GM12878 (cell line): Measurements from ENCODE around the gene ZNF709. TPM values are rescaled to one million over a fixed set of nuclear protein-coding genes. Genes with fewer than 3 reads are reported as not detected.

Experiments used
- ATAC-seq: fragments of 200-7000 bp; cut with Tn5 transposase; 3 replicates; pipeline ENCODE4 v1.9.1; 2020; ENCODE audit warnings: mild to moderate bottlenecking, moderate library complexity
- BruUV-seq: library from RNA; stranded (reverse); fragments of 400-500 nt; replicated peaks from 2 replicates; lab custom pipeline; 2021; lab: Mats Ljungman, UMichigan
- CTCF ChIA-PET: fragments of 300-600 bp; sonication (Branson Sonifier 250); formaldehyde crosslinking; extraction: SDS; loops from one replicate; lab custom pipeline; 2021; ENCODE audit warnings: inconsistent platforms; lab: Yijun Ruan, JAX
- POLR2A ChIA-PET: fragments of 350-600 bp; formaldehyde crosslinking; extraction: SDS; loops from one replicate; lab custom pipeline; 2021; ENCODE audit warnings: inconsistent platforms; lab: Charles Lee
- RAD21 ChIA-PET: fragments of 300-600 bp; sonication (Branson Sonifier 250); formaldehyde crosslinking; loops from one replicate; lab custom pipeline; 2023; ENCODE audit warnings: antibody characterized with exemption; ENCODE audit not compliant: unreplicated experiment; lab: Charles Lee
- SMC1A ChIA-PET: fragments of 300-600 bp; sonication (Branson Sonifier 250); formaldehyde crosslinking; loops from one replicate; lab custom pipeline; 2023; ENCODE audit not compliant: unreplicated experiment, uncharacterized antibody; lab: Charles Lee
- DNase-seq: peaks from one replicate; pipeline ENCODE4 v3.0.0-alpha.2; 2011; ENCODE audit warnings: low read depth, low spot score
- FAIRE-seq: peaks from 3 replicates; lab custom pipeline; 2011; peaks lifted over from hg19 to GRCh38; lab: Jason Lieb, UNC
- H2AFZ ChIP-seq: 2 replicates; pipeline ENCODE4 v1.6.0; 2011; ENCODE audit warnings: low read depth, low read length, control low read depth; ENCODE audit not compliant: control insufficient read depth
- H3K27ac ChIP-seq: 2 replicates; pipeline ENCODE4 v1.5.1; 2011; ENCODE audit warnings: control low read depth; ENCODE audit not compliant: control insufficient read depth, insufficient read depth
- H3K27me3 ChIP-seq, 2 experiments: replicated peaks in 1 of 2; 2 replicates each; pipeline versions ENCODE4 v1.6.0 to v1.6.1; 2011; ENCODE audit warnings: low read length in 1 of 2; ENCODE audit not compliant: control insufficient read depth in 2 of 2, insufficient read depth in 2 of 2
- H3K36me3 ChIP-seq, 2 experiments: 2 replicates each; pipeline ENCODE4 v1.5.1; 2011; ENCODE audit warnings: low read length in 1 of 2; ENCODE audit not compliant: control insufficient read depth in 2 of 2, insufficient read depth in 2 of 2
- H3K4me1 ChIP-seq: 2 replicates; pipeline ENCODE4 v1.6.1; 2011; ENCODE audit warnings: mild to moderate bottlenecking, low read length, moderate library complexity, mixed read lengths; ENCODE audit not compliant: control insufficient read depth, insufficient read depth
- H3K4me2 ChIP-seq: 2 replicates; pipeline ENCODE4 v1.6.0; 2011; ENCODE audit warnings: control low read depth; ENCODE audit not compliant: control insufficient read depth, insufficient read depth
- H3K4me3 ChIP-seq: fragments of 200-600 bp; sonication (generic); 2 replicates; pipeline ENCODE4 v1.5.1; 2016
- H3K79me2 ChIP-seq: 2 replicates; pipeline ENCODE4 v1.6.0; 2011; ENCODE audit warnings: low read length; ENCODE audit not compliant: control insufficient read depth, insufficient read depth
- H3K9ac ChIP-seq: 2 replicates; pipeline ENCODE4 v1.8.0; 2011; ENCODE audit warnings: low read length, control low read depth, mixed read lengths; ENCODE audit not compliant: control insufficient read depth, insufficient read depth
- H3K9me3 ChIP-seq: replicated peaks from 3 replicates; pipeline ENCODE4 v1.5.1; 2011; ENCODE audit warnings: mild to moderate bottlenecking, low read length; ENCODE audit not compliant: control insufficient read depth, insufficient read depth
- H4K20me1 ChIP-seq: 2 replicates; pipeline ENCODE4 v1.6.0; 2011; ENCODE audit not compliant: control insufficient read depth, insufficient read depth
- EGR1 ChIP-seq, 2 experiments: IDR thresholded peaks; 1 replicate in 1 of 2; 2 replicates in 1 of 2; pipeline ENCODE4 v1.6.1; 2011 to 2012; ENCODE audit warnings: low read depth in 2 of 2, low read length in 2 of 2, borderline replicate concordance in 1 of 2, mild to moderate bottlenecking in 1 of 2, moderate library complexity in 1 of 2
- FOXK2 ChIP-seq: fragments of 450-650 bp; IDR thresholded peaks from 2 replicates; pipeline ENCODE4 v1.6.1; 2017; ENCODE audit warnings: mild to moderate bottlenecking, moderate library complexity
- HDGF ChIP-seq: fragments of 450-650 bp; IDR thresholded peaks from 2 replicates; pipeline ENCODE4 v1.6.1; 2016; ENCODE audit warnings: antibody characterized with exemption
- MEF2B ChIP-seq: fragments of 450-650 bp; IDR thresholded peaks from 2 replicates; pipeline ENCODE4 v1.6.1; 2018; ENCODE audit warnings: mild to moderate bottlenecking, moderate library complexity; ENCODE audit not compliant: partially characterized antibody, poor library complexity, severe bottlenecking
- ZBED1 ChIP-seq: IDR thresholded peaks from 2 replicates; pipeline ENCODE4 v1.6.1; 2016; ENCODE audit warnings: borderline replicate concordance
- WGBS: methylation state at CpG from one replicate; pipeline ENCODE4 v1.1.6; 2016; ENCODE audit warnings: low lambda C conversion rate; ENCODE audit not compliant: insufficient replicate concordance, insufficient coverage; ENCODE audit errors: missing lambda C conversion rate; 5-methylcytosine and 5-hydroxymethylcytosine counted together
- in situ Hi-C: fragments of 300-500 bp; cut with MboI; formaldehyde crosslinking; loops from 9 replicates; pipeline ENCODE4 v1.14.3; 2018; ENCODE audit warnings: mixed read lengths
- intact Hi-C: fragments of 100-400 bp; cut with micrococcal nuclease; formaldehyde crosslinking; loops from one replicate; pipeline ENCODE4 v1.14.2; 2022; ENCODE audit not compliant: unreplicated experiment
- polyA plus RNA-seq, 11 experiments: library from polyadenylated mRNA; depleted of rRNA in 4 of 11; unstranded in 6 of 11; stranded (reverse) in 5 of 11; fragments of >200 nt; fragmentation: Nextera tagmentation in 4 of 11; fragmentation: Illumina TruSeq in 1 of 11; extraction: Ambion mirVana in 4 of 11; extraction: Trizol in 1 of 11; gene quantifications; 1 replicate in 1 of 11; 2 replicates in 10 of 11; pipeline versions ENCODE4 v1.2.1 to v1.2.3, GENCODE V29; 2011 to 2016; ENCODE audit warnings: inconsistent platforms in 2 of 11, missing spikeins in 2 of 11, low read depth in 1 of 11
- total RNA-seq, 4 experiments: library from RNA; depleted of rRNA in 3 of 4; stranded (reverse); fragments of >200 nt in 3 of 4; fragmentation: Illumina TruSeq in 1 of 4; extraction: Trizol in 1 of 4; gene quantifications; 2 replicates each; pipeline versions ENCODE4 v1.2.1 to v1.2.3, GENCODE V29; 2013 to 2021

The ZNF709 gene
- total and polyA plus RNA-seq, 10 of the 15 experiments (the other 5 are each of a cell fraction or from before 2014, with no cell fraction given): 0.27 to 2.5 (median 1.5) TPM

DNA sequence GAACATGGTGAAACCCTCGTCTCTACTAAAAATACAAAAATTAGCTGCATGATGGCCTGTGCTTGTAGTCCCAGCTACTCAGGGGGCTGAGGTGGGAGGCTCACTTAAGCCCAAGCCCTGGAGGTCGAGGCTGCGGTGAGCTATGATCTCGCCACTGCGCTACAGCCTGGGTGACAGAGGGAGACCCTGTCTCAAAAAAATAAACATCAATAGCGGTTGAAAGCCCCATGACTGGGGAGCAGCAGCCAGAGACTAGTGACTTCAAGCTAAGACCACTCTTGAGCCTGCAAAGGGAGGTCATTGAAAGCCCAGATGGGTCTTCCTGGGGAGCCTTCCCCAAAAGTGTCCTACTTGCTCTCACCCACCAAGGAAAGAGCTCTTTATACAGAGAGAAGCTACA, 11.9 kb upstream of the ZNF709 start:
- Histone ChIP-seq H3K36me3 (no peaks in the 10 kb centered on the region), H3K4me2 (no peak overlapping the region), H4K20me1 (no peaks in the 10 kb centered on the region), H3K9ac (no peak overlapping the region), H3K79me2 (no peaks in the 10 kb centered on the region), H3K9me3 (peaks cover 6% of the 10 kb centered on the region; the same call in 2 of the 3 replicates), H3K4me1 (no peaks in the 10 kb centered on the region), H2AFZ (no peak overlapping the region), H3K4me3 (no peak overlapping the region), H3K27ac (no peak overlapping the region), H3K27me3 (no peaks in the 10 kb centered on the region)
- ChIA-PET POLR2A (interaction anchor here (0.6 to 1.9 kb wide), 2 partner anchors 13 to 186 kb away, joined by 5 to 12 read pairs; no protein-coding TSS in a partner anchor), SMC1A (interaction anchor here (0.9 to 1.5 kb wide), 4 partner anchors 12 to 131 kb away, joined by 3 to 8 read pairs (median 4); partner anchors contain the start of genes ZNF442, ZNF564 and ZNF709), CTCF (interaction anchor here (1.0 to 1.9 kb wide), 7 partner anchors 12 to 407 kb away, joined by 3 to 5 read pairs (median 3); partner anchors contain the start of genes ZNF20, ZNF564 and ZNF709), RAD21 (no interaction called here)
- 92% methylated on average over 6 of the region's 6 CpGs for WGBS
- DNase-seq: no peak
- in situ Hi-C loops (no loop called here), intact Hi-C loops (no loop called here)
- no peak for FAIRE-seq
- no TSS peak for BruUV-seq
- TF ChIP-seq HDGF (no peak), FOXK2 (no peak), MEF2B (no peak), ZBED1 (no peak), EGR1 (IDR thresholded peaks at IDR 0.05; ENCODE audit: borderline replicate concordance in 1 of 2, low read depth in 2 of 2, low read length in 2 of 2) (no peak)
- ATAC-seq: no peak
